Measurements from ENCODE around the gene ZNF25. TPM values are rescaled to one million over a fixed set of nuclear protein-coding genes. Genes with fewer than 3 reads are reported as not detected.
A peak's percentile ranks its signal among the peaks of the same experiment; 100 is the strongest.

ZNF25 gene
- total RNA-seq, 3 donors from 2014 or later (not counting 1 experiment from before 2014, with no cell fraction given): 7.8 to 11.1 (median 8.8) TPM

- intact Hi-C loops (cut with micrococcal nuclease): no loop called here
- no CpG with 5 or more reads among the region's 2 CpGs for WGBS (ENCODE audit: insufficient coverage)
- Mint-ChIP-seq H3K36me3 (peaks cover 63% of the 10 kb centered on the region), H3K4me3 (no peak overlapping the region), H3K27me3 (ENCODE audit: low read depth in 2 of 2) (no peaks in the 10 kb centered on the region), H3K4me1 (no peaks in the 10 kb centered on the region), H3K9me3 (peaks cover 0 to 2% of the 10 kb centered on the region in 2 donors), H3K27ac (peak overlapping the region in 1 of 2 donors; percentile 2)
- Histone ChIP-seq H3K9me3 (ENCODE audit: control insufficient read depth, insufficient read depth, low read length) (no peaks in the 10 kb centered on the region), H3K4me1 (ENCODE audit: control insufficient read depth, insufficient read depth, low read length) (no peaks in the 10 kb centered on the region), H3K36me3 (ENCODE audit: control insufficient read depth, insufficient read depth, low read length) (peaks cover 56% of the 10 kb centered on the region), H3K4me3 (ENCODE audit: low read length) (no peak overlapping the region), H3K27me3 (ENCODE audit: control insufficient read depth, insufficient read depth, low read length) (no peaks in the 10 kb centered on the region), H3K27ac (ENCODE audit: low read length) (no peak overlapping the region)
- no peak for TF ChIP-seq CTCF (IDR thresholded peaks at IDR 0.05)
- DNase-seq: no peak
- no peak for ATAC-seq
Observed at GRCh38 chr10:37952043-37952755, 24.2 kb downstream of the ZNF25 start.

GRCh38 chr10:37948210-37948609, 28.2 kb downstream of the ZNF25 start:
- DNase-seq (no peak), ATAC-seq (no peak)
- Histone ChIP-seq H3K27me3 (ENCODE audit: control insufficient read depth, insufficient read depth, low read length) (no peaks in the 10 kb centered on the region), H3K4me1 (ENCODE audit: control insufficient read depth, insufficient read depth, low read length) (no peaks in the 10 kb centered on the region), H3K4me3 (ENCODE audit: low read length) (no peak overlapping the region), H3K9me3 (ENCODE audit: control insufficient read depth, insufficient read depth, low read length) (no peaks in the 10 kb centered on the region), H3K27ac (ENCODE audit: low read length) (no peak overlapping the region), H3K36me3 (ENCODE audit: control insufficient read depth, insufficient read depth, low read length) (peaks cover 26% of the 10 kb centered on the region)
- Mint-ChIP-seq H3K4me3 (no peak overlapping the region), H3K27me3 (ENCODE audit: low read depth in 2 of 2) (no peaks in the 10 kb centered on the region), H3K36me3 (peaks cover 28% of the 10 kb centered on the region), H3K4me1 (no peaks in the 10 kb centered on the region), H3K27ac (no peak overlapping the region), H3K9me3 (no peaks in the 10 kb centered on the region)
- no peak for TF ChIP-seq CTCF (IDR thresholded peaks at IDR 0.05)
- 96% methylated on average over 1 of the region's 3 CpGs for WGBS (ENCODE audit: insufficient coverage)
- intact Hi-C loops (cut with micrococcal nuclease): no loop called here

GRCh38 chr10:37947526-37947925, 28.9 kb downstream of the ZNF25 start:
- Histone ChIP-seq H3K36me3 (ENCODE audit: control insufficient read depth, insufficient read depth, low read length) (peaks cover 19% of the 10 kb centered on the region), H3K4me3 (ENCODE audit: low read length) (no peak overlapping the region), H3K9me3 (ENCODE audit: control insufficient read depth, insufficient read depth, low read length) (no peaks in the 10 kb centered on the region), H3K27me3 (ENCODE audit: control insufficient read depth, insufficient read depth, low read length) (no peaks in the 10 kb centered on the region), H3K4me1 (ENCODE audit: control insufficient read depth, insufficient read depth, low read length) (no peaks in the 10 kb centered on the region), H3K27ac (ENCODE audit: low read length) (no peak overlapping the region)
- Mint-ChIP-seq H3K27me3 (ENCODE audit: low read depth in 2 of 2) (no peaks in the 10 kb centered on the region), H3K9me3 (no peaks in the 10 kb centered on the region), H3K4me3 (no peak overlapping the region), H3K4me1 (no peaks in the 10 kb centered on the region), H3K36me3 (peaks cover 21% of the 10 kb centered on the region), H3K27ac (no peak overlapping the region)
- DNase-seq (no peak), ATAC-seq (no peak)
- intact Hi-C loops (cut with micrococcal nuclease): no loop called here
- TF ChIP-seq CTCF (IDR thresholded peaks at IDR 0.05): no peak

GRCh38 chr10:37937864-37938263, 38.6 kb downstream of the ZNF25 start:
- H3K4me3 ChIP-seq (ENCODE audit: low read length): no peak overlapping the region
- no peaks in the 10 kb centered on the region for H3K36me3 Mint-ChIP-seq
- no peaks in the 10 kb centered on the region for H3K9me3 ChIP-seq (ENCODE audit: control insufficient read depth, insufficient read depth, low read length)
- no peak for DNase-seq
- no peaks in the 10 kb centered on the region for H3K36me3 ChIP-seq (ENCODE audit: control insufficient read depth, insufficient read depth, low read length)
- WGBS (ENCODE audit: insufficient coverage): 86% methylated on average over 5 of the region's 5 CpGs
- no peak overlapping the region for H3K4me3 Mint-ChIP-seq
- H3K4me1 Mint-ChIP-seq: no peaks in the 10 kb centered on the region
- intact Hi-C loops (cut with micrococcal nuclease): no loop called here
- no peak overlapping the region for H3K27ac ChIP-seq (ENCODE audit: low read length)
- no peak for ATAC-seq
- no peaks in the 10 kb centered on the region for H3K27me3 Mint-ChIP-seq (ENCODE audit: low read depth in 2 of 2)
- TF ChIP-seq CTCF (IDR thresholded peaks at IDR 0.05): no peak
- no peaks in the 10 kb centered on the region for H3K4me1 ChIP-seq (ENCODE audit: control insufficient read depth, insufficient read depth, low read length)
- H3K9me3 Mint-ChIP-seq: no peaks in the 10 kb centered on the region
- H3K27me3 ChIP-seq (ENCODE audit: control insufficient read depth, insufficient read depth, low read length): no peaks in the 10 kb centered on the region
- H3K27ac Mint-ChIP-seq: no peak overlapping the region

All from natural killer cell (primary cell).